ENCODE measurements around the gene TFIP11. TPM values are rescaled to one million over a fixed set of nuclear protein-coding genes. Genes with fewer than 3 reads are reported as not detected.

TFIP11 gene
- total RNA-seq, 4 donors from 2014 or later: 14.8 to 39.1 (median 20.2) TPM

- DNase-seq (ENCODE audit: low spot score): no peak
- no peak for ATAC-seq (ENCODE audit: low FRiP score)
- no peak for TF ChIP-seq CTCF (IDR thresholded peaks at IDR 0.05)
Observed at GRCh38 chr22:26444777-26445176, 67.5 kb downstream of the TFIP11 start.

GRCh38 chr22:26443901-26444690 is 68.2 kb downstream of the TFIP11 start:
- DNase-seq (ENCODE audit: low spot score) (no peak), ATAC-seq (ENCODE audit: low FRiP score) (no peak)
- no peak for TF ChIP-seq CTCF (IDR thresholded peaks at IDR 0.05)

- no peak for ATAC-seq (ENCODE audit: low FRiP score)
- TF ChIP-seq CTCF (IDR thresholded peaks at IDR 0.05): no peak
- no peak for DNase-seq (ENCODE audit: low spot score)
Observed at GRCh38 chr22:26442086-26442756, 70.1 kb downstream of the TFIP11 start.

Small RNAs within 50 kb of the gene (small RNA-seq; reads per million reads assigned to genes)
- gene MIR548J: not detected

Other genes starting within 250 kb of the TFIP11 start
- 1 to 10 TPM in 2 of 4 donors, under 1 TPM in 2; 0.32 to 2.0 (median 0.95) TPM for gene ASPHD2, start 83.2 kb downstream of the TFIP11 start, total RNA-seq
- 10 to 100 TPM; 14.3 to 40.5 (median 24.2) TPM for gene HPS4, start 28.7 kb downstream of the TFIP11 start, total RNA-seq
- 10 to 100 TPM in 3 of 4 donors, 1 to 10 TPM in 1; 9.8 to 22.1 (median 13.0) TPM for gene SRRD, start 28.6 kb downstream of the TFIP11 start, total RNA-seq
- 100 to 1,000 TPM in 1 of 4 donors, 10 to 100 TPM in 3; 39.5 to 101 (median 73.3) TPM for gene TPST2, start 77.7 kb upstream of the TFIP11 start, total RNA-seq
- gene CRYBB1, start 105.6 kb upstream of the TFIP11 start, total RNA-seq: 1 to 10 TPM in 3 of 4 donors, under 1 TPM in 1; 0.96 to 2.2 (median 1.9) TPM
- not detected for gene CRYBA4, start 109.5 kb upstream of the TFIP11 start, total RNA-seq
- gene MIAT, start 145.1 kb upstream of the TFIP11 start, total RNA-seq: 1 to 10 TPM; 2.0 to 3.0 (median 2.4) TPM